IMR-90 (cell line): ENCODE data around the gene LETM1. TPM values are rescaled to one million over a fixed set of nuclear protein-coding genes. Genes with fewer than 3 reads are reported as not detected.
A peak's percentile ranks its signal among the peaks of the same experiment; 100 is the strongest.

Experiments used
- ATAC-seq: fragments of 200-7000 bp; cut with Tn5 transposase; 2 replicates; pipeline ENCODE4 v1.9.1; 2020; ENCODE audit warnings: low read depth, mild to moderate bottlenecking, moderate library complexity
- BruUV-seq: library from RNA; stranded (reverse); fragments of 400-500 nt; replicated peaks from 2 replicates; lab custom pipeline; 2021; lab: Mats Ljungman, UMichigan
- CTCF ChIA-PET: fragments of 300-600 bp; formaldehyde crosslinking; extraction: SDS; loops from one replicate; lab custom pipeline; 2021; ENCODE audit warnings: antibody characterized with exemption; lab: Yijun Ruan, JAX
- POLR2A ChIA-PET: fragments of 300-600 bp; sonication (Branson Sonifier 250); formaldehyde crosslinking; loops from one replicate; lab custom pipeline; 2022; ENCODE audit warnings: antibody characterized with exemption; ENCODE audit not compliant: unreplicated experiment; lab: Charles Lee
- DNase-seq: peaks from one replicate; pipeline ENCODE4 v3.0.0; 2013
- H2AFZ ChIP-seq: replicated peaks from 2 replicates; pipeline ENCODE3; 2013; ENCODE audit warnings: low read length, mild to moderate bottlenecking; ENCODE audit not compliant: poor library complexity
- H2AK5ac ChIP-seq: 2 replicates; pipeline ENCODE4 v1.6.1; 2013; ENCODE audit warnings: low read depth, low read length, inconsistent platforms
- H2AK9ac ChIP-seq: replicated peaks from 2 replicates; pipeline ENCODE3; 2013; ENCODE audit warnings: mild to moderate bottlenecking, low read depth, low read length, moderate library complexity; ENCODE audit not compliant: poor library complexity
- H2BK120ac ChIP-seq: 2 replicates; pipeline ENCODE4 v1.6.1; 2013; ENCODE audit warnings: low read depth, low read length, inconsistent platforms
- H2BK15ac ChIP-seq: 3 replicates; pipeline ENCODE4 v1.6.1; 2013; ENCODE audit warnings: low read depth, low read length, inconsistent platforms
- H2BK20ac ChIP-seq: 2 replicates; pipeline ENCODE4 v1.6.1; 2013; ENCODE audit warnings: low read depth, mild to moderate bottlenecking, inconsistent platforms, low read length, moderate library complexity
- H2BK5ac ChIP-seq: 2 replicates; pipeline ENCODE4 v1.6.1; 2013; ENCODE audit warnings: mild to moderate bottlenecking, low read depth, low read length, inconsistent platforms; ENCODE audit not compliant: poor library complexity, severe bottlenecking
- H3K14ac ChIP-seq: replicated peaks from 2 replicates; pipeline ENCODE4 v1.6.1; 2013; ENCODE audit warnings: low read depth, low read length, inconsistent platforms
- H3K18ac ChIP-seq: 2 replicates; pipeline ENCODE4 v1.6.1; 2013; ENCODE audit warnings: low read depth, low read length, control low read depth
- H3K23ac ChIP-seq: 2 replicates; pipeline ENCODE4 v1.6.1; 2013; ENCODE audit warnings: low read depth, low read length, inconsistent platforms
- H3K27ac ChIP-seq: 2 replicates; pipeline ENCODE4 v1.5.1; 2013; ENCODE audit warnings: mild to moderate bottlenecking, control low read depth, low read length; ENCODE audit not compliant: insufficient read depth
- H3K27me3 ChIP-seq: 2 replicates; pipeline ENCODE4 v1.6.1; 2013; ENCODE audit warnings: low read length; ENCODE audit not compliant: control insufficient read depth, insufficient read depth
- H3K36me3 ChIP-seq: 2 replicates; pipeline ENCODE4 v1.6.1; 2013; ENCODE audit warnings: low read length, mixed read lengths; ENCODE audit not compliant: control insufficient read depth, insufficient read depth
- H3K4ac ChIP-seq: 2 replicates; pipeline ENCODE4 v1.6.1; 2013; ENCODE audit warnings: low read depth, low read length, inconsistent platforms
- H3K4me1 ChIP-seq: 2 replicates; pipeline ENCODE4 v1.6.1; 2013; ENCODE audit warnings: low read length, mixed read lengths; ENCODE audit not compliant: control insufficient read depth, insufficient read depth
- H3K4me2 ChIP-seq: 2 replicates; pipeline ENCODE4 v1.6.1; 2013; ENCODE audit warnings: low read depth, mild to moderate bottlenecking, control low read depth, low read length, moderate library complexity
- H3K4me3 ChIP-seq: 2 replicates; pipeline ENCODE4 v1.5.1; 2013; ENCODE audit warnings: low read depth, mild to moderate bottlenecking, control low read depth, low read length, moderate library complexity; ENCODE audit not compliant: insufficient read depth
- H3K56ac ChIP-seq: 2 replicates; pipeline ENCODE4 v1.6.1; 2013; ENCODE audit warnings: low read length, inconsistent platforms; ENCODE audit not compliant: insufficient read depth; ENCODE audit errors: extremely low read depth
- H3K79me1 ChIP-seq, 2 experiments: 2 replicates each; pipeline ENCODE4 v1.6.1; 2013; ENCODE audit warnings: low read length in 2 of 2, inconsistent platforms in 1 of 2, low read depth in 1 of 2
- H3K9ac ChIP-seq: 2 replicates; pipeline ENCODE4 v1.6.1; 2013; ENCODE audit warnings: low read depth, low read length, control low read depth
- H3K9me1 ChIP-seq: 2 replicates; pipeline ENCODE4 v1.6.1; 2013; ENCODE audit warnings: low read length, inconsistent platforms; ENCODE audit not compliant: insufficient read depth
- H3K9me3 ChIP-seq: 2 replicates; pipeline ENCODE4 v1.6.1; 2013; ENCODE audit warnings: low read length; ENCODE audit not compliant: control insufficient read depth, insufficient read depth
- H4K20me1 ChIP-seq: 2 replicates; pipeline ENCODE4 v1.6.1; 2013; ENCODE audit warnings: low read length, inconsistent platforms; ENCODE audit not compliant: insufficient read depth
- H4K5ac ChIP-seq: 2 replicates; pipeline ENCODE4 v1.6.1; 2013; ENCODE audit warnings: mild to moderate bottlenecking, low read depth, low read length, control low read depth
- H4K8ac ChIP-seq, 2 experiments: 2 replicates each; pipeline ENCODE4 v1.6.1; 2013; ENCODE audit warnings: low read depth in 2 of 2, low read length in 2 of 2, control low read depth in 1 of 2, inconsistent platforms in 1 of 2
- H4K91ac ChIP-seq: 2 replicates; pipeline ENCODE4 v1.6.1; 2013; ENCODE audit warnings: low read depth, low read length, inconsistent platforms; ENCODE audit not compliant: insufficient read depth
- BHLHE40 ChIP-seq: fragments of 150-350 bp; IDR thresholded peaks from 2 replicates; pipeline ENCODE4 v1.6.1; 2016; ENCODE audit warnings: mild to moderate bottlenecking, low read depth, low read length
- CEBPB ChIP-seq: IDR thresholded peaks from 2 replicates; pipeline ENCODE4 v1.6.1; 2012; ENCODE audit warnings: low read depth, low read length, improper control_type of control experiment
- CHD1 ChIP-seq: IDR thresholded peaks from 2 replicates; pipeline ENCODE4 v1.6.1; 2012; ENCODE audit warnings: low read depth, low read length, improper control_type of control experiment
- CTCF ChIP-seq: conservative IDR thresholded peaks from 2 replicates; pipeline ENCODE4 v1.5.1; 2012; ENCODE audit warnings: mild to moderate bottlenecking, low read depth, low read length, improper control_type of control experiment
- ELK1 ChIP-seq: fragments of 150-350 bp; IDR thresholded peaks from 2 replicates; pipeline ENCODE4 v1.6.1; 2016; ENCODE audit warnings: low read depth, mild to moderate bottlenecking, low read length, moderate library complexity, borderline replicate concordance
- MAFK ChIP-seq: IDR thresholded peaks from 2 replicates; pipeline ENCODE4 v1.6.1; 2012; ENCODE audit warnings: low read depth, low read length, improper control_type of control experiment
- MAZ ChIP-seq: IDR thresholded peaks from 2 replicates; pipeline ENCODE4 v1.6.1; 2012; ENCODE audit warnings: low read depth, mild to moderate bottlenecking, low read length, improper control_type of control experiment, moderate library complexity, borderline replicate concordance
- MXI1 ChIP-seq: IDR thresholded peaks from 2 replicates; pipeline ENCODE4 v1.6.1; 2012; ENCODE audit warnings: low read depth, mild to moderate bottlenecking, low read length, moderate library complexity, borderline replicate concordance
- NFE2L2 ChIP-seq: fragments of 150-350 bp; IDR thresholded peaks from 2 replicates; pipeline ENCODE4 v1.6.1; 2016; ENCODE audit warnings: low read depth, mild to moderate bottlenecking, low read length
- POLR2A ChIP-seq: IDR thresholded peaks from 2 replicates; pipeline ENCODE4 v1.6.1; 2012; ENCODE audit warnings: mild to moderate bottlenecking, low read depth, low read length
- RAD21 ChIP-seq: IDR thresholded peaks from 2 replicates; pipeline ENCODE4 v1.6.1; 2012; ENCODE audit warnings: low read length, improper control_type of control experiment
- RCOR1 ChIP-seq: IDR thresholded peaks from 2 replicates; pipeline ENCODE4 v1.6.1; 2012; ENCODE audit warnings: mild to moderate bottlenecking, low read length, improper control_type of control experiment; ENCODE audit not compliant: insufficient replicate concordance
- RFX5 ChIP-seq: IDR thresholded peaks from 2 replicates; pipeline ENCODE4 v1.8.0; 2012; ENCODE audit warnings: low read depth, mild to moderate bottlenecking, low read length, moderate library complexity
- SMC3 ChIP-seq: fragments of 150-350 bp; IDR thresholded peaks from 2 replicates; pipeline ENCODE4 v1.6.1; 2016; ENCODE audit warnings: low read depth, mild to moderate bottlenecking, antibody characterized with exemption, low read length, moderate library complexity
- dilution Hi-C: fragments of 300-500 bp; cut with HindIII; formaldehyde crosslinking; loops from one replicate; pipeline ENCODE4 v1.14.3; 2018; ENCODE audit warnings: low sequenced_read_pairs; ENCODE audit not compliant: unreplicated experiment
- in situ Hi-C: fragments of 300-500 bp; cut with MboI; formaldehyde crosslinking; loops from 3 replicates; pipeline ENCODE4 v1.14.3; 2019; ENCODE audit warnings: low sequenced_read_pairs, inconsistent platforms, mixed read lengths
- intact Hi-C: fragments of 100-400 bp; cut with micrococcal nuclease; formaldehyde crosslinking; loops from 2 replicates; pipeline ENCODE4 v1.10.0; 2022
- polyA plus RNA-seq, 3 experiments: library from polyadenylated mRNA; depleted of rRNA; stranded (reverse); fragments of >200 nt; gene quantifications; 2 replicates each; pipeline ENCODE4 v1.2.3, GENCODE V29; 2012; ENCODE audit warnings: low replicate concordance in 1 of 3
- total RNA-seq: library from RNA; depleted of rRNA; stranded (reverse); fragments of >200 nt; gene quantifications from 2 replicates; pipeline ENCODE4 v1.2.3, GENCODE V29; 2012
- TF ChIP-seq, protein P1 (sequence below): fragments of 150-350 bp; IDR thresholded peaks from 2 replicates; pipeline ENCODE4 v1.6.1; 2017; ENCODE audit warnings: mild to moderate bottlenecking, antibody characterized with exemption, low read length, low read depth

The LETM1 gene
- total and polyA plus RNA-seq, 2 of the 4 experiments (the other 2 are of a cell fraction) = 25.0 to 49.3 TPM

GRCh38 chr4:1900087-1900433 lies 44.1 kb upstream of the LETM1 start:
- no peak overlapping the region for H2AFZ ChIP-seq
- TF ChIP-seq CTCF (no peak), MXI1 (no peak), CHD1 (no peak), MAFK (no peak), POLR2A (no peak), RFX5 (no peak), RAD21 (no peak), BHLHE40 (no peak), SMC3 (no peak), RCOR1 (no peak), ELK1 (no peak), MAZ (no peak), CEBPB (no peak), NFE2L2 (no peak)
- TF ChIP-seq, protein P1, sequence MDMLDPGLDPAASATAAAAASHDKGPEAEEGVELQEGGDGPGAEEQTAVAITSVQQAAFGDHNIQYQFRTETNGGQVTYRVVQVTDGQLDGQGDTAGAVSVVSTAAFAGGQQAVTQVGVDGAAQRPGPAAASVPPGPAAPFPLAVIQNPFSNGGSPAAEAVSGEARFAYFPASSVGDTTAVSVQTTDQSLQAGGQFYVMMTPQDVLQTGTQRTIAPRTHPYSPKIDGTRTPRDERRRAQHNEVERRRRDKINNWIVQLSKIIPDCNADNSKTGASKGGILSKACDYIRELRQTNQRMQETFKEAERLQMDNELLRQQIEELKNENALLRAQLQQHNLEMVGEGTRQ = no peak
- no peak overlapping the region for H3K14ac ChIP-seq
- intact Hi-C loops (no loop called here), in situ Hi-C loops (loop anchor here (5.0 kb wide), 1 partner anchor 158 kb away; no protein-coding TSS in a partner anchor), dilution Hi-C loops (no loop called here)
- H3K4me3 ChIP-seq = no peak overlapping the region
- H2AK9ac ChIP-seq = no peak overlapping the region
- no peak overlapping the region for H3K56ac ChIP-seq
- peaks cover 65% of the 10 kb centered on the region for H4K20me1 ChIP-seq
- no peak overlapping the region for H3K18ac ChIP-seq
- no peak overlapping the region for H4K5ac ChIP-seq
- BruUV-seq = no TSS peak
- H2BK20ac ChIP-seq = no peak overlapping the region
- H3K36me3 ChIP-seq = peaks cover 11% of the 10 kb centered on the region
- POLR2A ChIA-PET = no interaction called here
- DNase-seq (no peak), ATAC-seq (no peak)
- H2AK5ac ChIP-seq = no peak overlapping the region
- H4K8ac ChIP-seq = peak overlapping the region in 1 of 2 experiments; percentile 26; a peak in 1 of 4 replicates
- H2BK120ac ChIP-seq = no peak overlapping the region
- H3K79me1 ChIP-seq = peaks cover 35 to 62% of the 10 kb centered on the region in 2 experiments
- H3K9me3 ChIP-seq = no peaks in the 10 kb centered on the region
- H3K4ac ChIP-seq = no peak overlapping the region
- no peak overlapping the region for H3K23ac ChIP-seq
- no peak overlapping the region for H4K91ac ChIP-seq
- CTCF ChIA-PET = interaction anchor here (0.6 to 2.0 kb wide), 6 partner anchors 8 to 92 kb away, joined by 3 to 9 read pairs (median 4); no protein-coding TSS in a partner anchor
- peaks cover 2% of the 10 kb centered on the region; the same call in 1 of the 2 replicates for H3K4me1 ChIP-seq
- H2BK5ac ChIP-seq = no peak overlapping the region
- no peak overlapping the region for H3K9ac ChIP-seq
- H3K9me1 ChIP-seq = peaks cover 3% of the 10 kb centered on the region
- no peak overlapping the region for H3K27ac ChIP-seq
- no peaks in the 10 kb centered on the region for H3K27me3 ChIP-seq
- no peak overlapping the region for H2BK15ac ChIP-seq
- no peak overlapping the region for H3K4me2 ChIP-seq
